ENCODE results near the gene MRPS23.

MRPS23 gene

GRCh38 chr17:57823469-57824401, 26.1 kb downstream of the MRPS23 start:
- POLR2A ChIA-PET: no interaction called here
- CTCF ChIA-PET: interaction anchor here (0.6 to 9.3 kb wide), 3 partner anchors 11 to 322 kb away, joined by 3 to 77 read pairs (median 3); no protein-coding TSS in a partner anchor
- Histone ChIP-seq H3K27ac (ENCODE audit: extremely low read depth, low read depth, low read length) (no peak overlapping the region), H3K4me1 (ENCODE audit: control insufficient read depth, insufficient read depth, low read length) (no peaks in the 10 kb centered on the region), H3K4me3 (ENCODE audit: low read depth, low read length) (no peak overlapping the region), H3K36me3 (ENCODE audit: control insufficient read depth in 2 of 2, insufficient read depth in 1 of 2, low read length in 2 of 2) (no peaks in the 10 kb centered on the region), H3K9me3 (ENCODE audit: control insufficient read depth, insufficient read depth, low read depth, low read length) (no peaks in the 10 kb centered on the region)
- TF ChIP-seq ZBTB10 (tag by site-specific recombination; IDR thresholded peaks at IDR 0.05) (no peak), ZBTB20 (tag by site-specific recombination; IDR thresholded peaks at IDR 0.05) (peak; percentile 16; the same call in 1 of the 2 replicates), ZNF518A (tag by site-specific recombination; conservative IDR thresholded peaks at IDR 0.05; ENCODE audit: low read depth) (no peak), ATF2 (tag by site-specific recombination; IDR thresholded peaks at IDR 0.05; ENCODE audit: low read depth) (peak; percentile 74), SETDB1 (IDR thresholded peaks at IDR 0.05; ENCODE audit: insufficient read length, low read length) (no peak), PBX3 (CRISPR knock-in tag; IDR thresholded peaks at IDR 0.05) (no peak), ZNF37A (tag by site-specific recombination; IDR thresholded peaks at IDR 0.05) (no peak), ZBTB17 (tag by site-specific recombination; IDR thresholded peaks at IDR 0.05) (peak; percentile 37; the same call in 1 of the 2 replicates), KLF10 (tag by site-specific recombination; IDR thresholded peaks at IDR 0.05) (peak; percentile 38; the same call in 1 of the 2 replicates), BCL11B (tag by site-specific recombination; IDR thresholded peaks at IDR 0.05; ENCODE audit: low read depth) (no peak), ZNF600 (tag by site-specific recombination; IDR thresholded peaks at IDR 0.05) (peak; percentile 90), ZNF423 (tag by site-specific recombination; IDR thresholded peaks at IDR 0.05) (0 out of 2 replicates have a peak, but pooled peaks have one; percentile 16), FEZF1 (tag by site-specific recombination; IDR thresholded peaks at IDR 0.05) (peak; percentile 72), ZNF747 (tag by site-specific recombination; IDR thresholded peaks at IDR 0.05) (no peak), ZSCAN30 (tag by site-specific recombination; IDR thresholded peaks at IDR 0.05) (peak; percentile 42; the same call in 1 of the 2 replicates), SP2 (tag by site-specific recombination; IDR thresholded peaks at IDR 0.05) (peak; percentile 60), ZNF10 (tag by site-specific recombination; IDR thresholded peaks at IDR 0.05) (peak; percentile 73), ZXDB (tag by site-specific recombination; IDR thresholded peaks at IDR 0.05) (no peak), ZSCAN16 (tag by site-specific recombination; IDR thresholded peaks at IDR 0.05) (0 out of 2 replicates have a peak, but pooled peaks have one; percentile 23), ZNF132 (tag by site-specific recombination; IDR thresholded peaks at IDR 0.05; ENCODE audit: borderline replicate concordance) (no peak), AEBP2 (tag by site-specific recombination; IDR thresholded peaks at IDR 0.05; ENCODE audit: borderline replicate concordance) (no peak), ZNF366 (tag by site-specific recombination; conservative IDR thresholded peaks at IDR 0.05) (peak; percentile 47; the same call in 1 of the 2 replicates), IKZF3 (tag by site-specific recombination; IDR thresholded peaks at IDR 0.05) (peak; percentile 49)
